G401.6 (cell line): ENCODE measurements around the gene KCNH8.
"Not testable (repeated sequence)": the region's sequence is repeated elsewhere in the genome, so short reads cannot be mapped to it uniquely, and the experiment has no call there.

Experiments used
- FAIRE-seq: peaks from 2 replicates; lab custom pipeline; 2012; peaks lifted over from hg19 to GRCh38; lab: Jason Lieb, UNC

KCNH8 gene

GRCh38 chr3:19173945-19174344 lies 25.6 kb downstream of the KCNH8 start:
- no peak for FAIRE-seq

GRCh38 chr3:19183584-19183983 lies 35.3 kb downstream of the KCNH8 start:
- no peak for FAIRE-seq

- FAIRE-seq: no peak
Observed at GRCh38 chr3:19190126-19190525, 41.8 kb downstream of the KCNH8 start.

GRCh38 chr3:19190602-19191001 lies 42.3 kb downstream of the KCNH8 start:
- no peak for FAIRE-seq

GRCh38 chr3:19199131-19199530 lies 50.8 kb downstream of the KCNH8 start:
- no peak for FAIRE-seq

GRCh38 chr3:19202303-19202702 lies 54.0 kb downstream of the KCNH8 start:
- FAIRE-seq: no peak

GRCh38 chr3:19202754-19203153 lies 54.4 kb downstream of the KCNH8 start:
- no peak for FAIRE-seq

GRCh38 chr3:19206540-19206939 lies 58.2 kb downstream of the KCNH8 start:
- FAIRE-seq: no peak

GRCh38 chr3:19213603-19214220 lies 65.4 kb downstream of the KCNH8 start:
- no peak for FAIRE-seq

GRCh38 chr3:19215427-19215826 lies 67.1 kb downstream of the KCNH8 start:
- FAIRE-seq: no peak

- FAIRE-seq: no peak
Observed at GRCh38 chr3:19216669-19217337, 68.5 kb downstream of the KCNH8 start.

- FAIRE-seq: no peak
Observed at GRCh38 chr3:19220311-19220710, 72.0 kb downstream of the KCNH8 start.

- FAIRE-seq: no peak
Observed at GRCh38 chr3:19221081-19221480, 72.8 kb downstream of the KCNH8 start.

- FAIRE-seq: no peak
Observed at GRCh38 chr3:19226479-19226878, 78.2 kb downstream of the KCNH8 start.

- no peak for FAIRE-seq
Observed at GRCh38 chr3:19228167-19228566, 79.9 kb downstream of the KCNH8 start.

- FAIRE-seq: no peak
Observed at GRCh38 chr3:19229086-19229485, 80.8 kb downstream of the KCNH8 start.

GRCh38 chr3:19229881-19230280 lies 81.6 kb downstream of the KCNH8 start:
- FAIRE-seq: not testable (repeated sequence)

- no peak for FAIRE-seq
Observed at GRCh38 chr3:19231792-19232461, 83.6 kb downstream of the KCNH8 start.

GRCh38 chr3:19232566-19232965 lies 84.3 kb downstream of the KCNH8 start:
- FAIRE-seq: no peak

- not testable (repeated sequence) for FAIRE-seq
Observed at GRCh38 chr3:19233882-19234784, 85.8 kb downstream of the KCNH8 start.

- no peak for FAIRE-seq
Observed at GRCh38 chr3:19248143-19248542, 99.8 kb downstream of the KCNH8 start.

- no peak for FAIRE-seq
Observed at GRCh38 chr3:19248767-19249166, 100.5 kb downstream of the KCNH8 start.
